CD8-positive, alpha-beta memory T cell (primary cell): ENCODE results near the gene RIPK1. TPM values are rescaled to one million over a fixed set of nuclear protein-coding genes. Genes with fewer than 3 reads are reported as not detected.
"Not testable (repeated sequence)": the region's sequence is repeated elsewhere in the genome, so short reads cannot be mapped to it uniquely, and the experiment has no call there.

Experiments used
- CTCF ChIA-PET: fragments of 350-600 bp; sonication (Branson Sonifier 250); formaldehyde crosslinking; loops from one replicate; lab custom pipeline; 2021; ENCODE audit warnings: antibody characterized with exemption; lab: Charles Lee
- POLR2A ChIA-PET: fragments of 350-600 bp; sonication (Branson Sonifier 250); formaldehyde crosslinking; loops from one replicate; lab custom pipeline; 2021; ENCODE audit warnings: antibody characterized with exemption; lab: Charles Lee
- DNase-seq, 5 donors: peaks; one replicate each; pipeline versions ENCODE4 v3.0.0 to v3.0.0-alpha.2; 2020 to 2022; ENCODE audit warnings: mixed read lengths in 1 of 5
- H3K27ac ChIP-seq: one replicate; pipeline ENCODE4 v1.7.0; 2013; ENCODE audit warnings: low read depth, mild to moderate bottlenecking, low read length, moderate library complexity
- H3K27me3 ChIP-seq: 2 replicates; pipeline ENCODE4 v1.7.0; 2013; ENCODE audit warnings: low read length, mild to moderate bottlenecking; ENCODE audit not compliant: insufficient read depth, poor library complexity, severe bottlenecking
- H3K36me3 ChIP-seq: 2 replicates; pipeline ENCODE4 v1.7.0; 2013; ENCODE audit warnings: mild to moderate bottlenecking, low read length, moderate library complexity; ENCODE audit not compliant: insufficient read depth
- H3K4me1 ChIP-seq: 2 replicates; pipeline ENCODE4 v1.7.0; 2013; ENCODE audit warnings: mild to moderate bottlenecking, low read length, moderate library complexity; ENCODE audit not compliant: insufficient read depth
- H3K4me3 ChIP-seq: 2 replicates; pipeline ENCODE4 v1.7.0; 2013; ENCODE audit warnings: mild to moderate bottlenecking, low read length
- H3K9me3 ChIP-seq: 2 replicates; pipeline ENCODE4 v1.7.0; 2013; ENCODE audit warnings: mild to moderate bottlenecking, low read length
- H3K27ac Mint-ChIP-seq, 8 donors: one replicate each; pipeline ENCODE4 v1.8.0; 2020 to 2021; ENCODE audit warnings: mixed read lengths in 8 of 8, mild to moderate bottlenecking in 6 of 8, inconsistent platforms in 3 of 8, moderate library complexity in 3 of 8
- H3K27me3 Mint-ChIP-seq, 2 donors: one replicate each; pipeline ENCODE4 v1.8.0; 2020 to 2021; ENCODE audit warnings: mixed read lengths in 2 of 2, mild to moderate bottlenecking in 1 of 2, moderate library complexity in 1 of 2
- H3K36me3 Mint-ChIP-seq, 3 donors: one replicate each; pipeline ENCODE4 v1.8.0; 2020 to 2021; ENCODE audit warnings: mixed read lengths in 3 of 3, inconsistent platforms in 1 of 3, mild to moderate bottlenecking in 1 of 3
- H3K4me1 Mint-ChIP-seq, 3 donors: one replicate each; pipeline ENCODE4 v1.8.0; 2020 to 2021; ENCODE audit warnings: mixed read lengths in 3 of 3, inconsistent platforms in 1 of 3, mild to moderate bottlenecking in 1 of 3
- H3K4me3 Mint-ChIP-seq, 7 donors: one replicate each; pipeline ENCODE4 v1.8.0; 2020 to 2021; ENCODE audit warnings: mixed read lengths in 7 of 7, mild to moderate bottlenecking in 6 of 7, moderate library complexity in 4 of 7, inconsistent platforms in 2 of 7
- H3K9me3 Mint-ChIP-seq, 5 donors: one replicate each; pipeline ENCODE4 v1.8.0; 2020 to 2022; ENCODE audit warnings: mixed read lengths in 5 of 5, mild to moderate bottlenecking in 3 of 5, moderate library complexity in 2 of 5, inconsistent platforms in 1 of 5
- polyA plus RNA-seq: library from polyadenylated mRNA; unstranded; fragments of 300-500 nt; fragmentation: Illumina TruSeq; gene quantifications from one replicate; pipeline ENCODE4 v1.2.3, GENCODE V29; 2021
- total RNA-seq, 2 experiments: library from RNA; stranded (reverse); gene quantifications; one replicate each; pipeline ENCODE4 v1.2.3, GENCODE V29; 2021

The RIPK1 gene
- total and polyA plus RNA-seq, 3 experiments from 2014 or later: 21.7 to 25.1 (median 22.1) TPM

DNA sequence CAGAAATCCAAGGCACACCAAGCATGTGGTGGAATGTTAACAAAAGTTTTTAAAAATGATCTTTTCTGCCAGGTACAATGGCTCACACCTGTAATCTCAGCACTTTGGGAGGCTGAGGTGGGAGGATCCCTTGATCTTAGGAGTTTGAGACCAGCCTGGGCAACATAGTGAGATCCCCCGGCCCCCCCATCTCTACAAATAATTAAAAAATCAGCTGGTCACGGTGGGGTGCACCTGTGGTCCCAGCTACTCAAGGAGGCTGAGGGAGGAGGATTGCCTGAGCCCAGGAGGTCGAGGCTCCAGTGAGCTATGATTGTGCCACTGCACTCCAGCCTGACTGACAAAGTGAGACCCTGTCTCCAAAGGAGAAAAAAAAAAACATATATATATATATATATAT lies 8.0 kb downstream of the RIPK1 start:
- Mint-ChIP-seq H3K36me3 (peaks cover 8 to 71% (median 20%) of the 10 kb centered on the region in 3 donors), H3K27ac (peak overlapping the region in 5 of 8 donors; percentile 63 to 96 (median 85)), H3K4me1 (peaks cover 59 to 73% (median 69%) of the 10 kb centered on the region in 3 donors), H3K9me3 (no peaks in the 10 kb centered on the region), H3K27me3 (no peaks in the 10 kb centered on the region), H3K4me3 (peak overlapping the region in 2 of 7 donors; percentile 31 to 77)
- no peak for DNase-seq
- Histone ChIP-seq H3K9me3 (no peaks in the 10 kb centered on the region), H3K27me3 (no peaks in the 10 kb centered on the region), H3K4me1 (peaks cover 20% of the 10 kb centered on the region), H3K36me3 (peaks cover 37% of the 10 kb centered on the region), H3K27ac (no peak overlapping the region), H3K4me3 (no peak overlapping the region)
- POLR2A ChIA-PET: interaction anchor here (1.1 to 1.8 kb wide), 2 partner anchors 9 to 12 kb away, joined by 4 to 7 read pairs; no protein-coding TSS in a partner anchor
- CTCF ChIA-PET: interaction anchor here (0.9 to 1.3 kb wide), 2 partner anchors 45 to 72 kb away, joined by 3 read pairs; no protein-coding TSS in a partner anchor

DNA sequence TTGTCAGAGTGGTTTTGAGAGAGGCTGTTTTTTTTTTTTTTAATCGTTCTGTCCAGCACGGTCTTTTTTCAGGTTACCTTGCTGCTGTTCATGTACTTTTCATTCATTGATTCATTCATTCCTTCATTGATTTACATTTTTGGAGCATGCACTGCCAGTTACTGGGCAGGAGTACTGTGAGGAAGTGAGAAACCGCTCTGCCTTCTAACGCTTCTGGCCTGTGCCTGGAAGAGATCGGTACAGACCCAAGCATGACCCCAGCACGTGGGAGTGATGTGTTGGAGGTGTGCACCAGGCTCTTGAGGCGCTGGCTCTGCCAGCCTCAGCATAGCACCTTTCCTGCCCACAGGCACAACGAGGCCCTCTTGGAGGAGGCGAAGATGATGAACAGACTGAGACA lies 9.1 kb downstream of the RIPK1 start:
- H3K27ac Mint-ChIP-seq: peak overlapping the region in 4 of 8 donors; percentile 15 to 79 (median 44)
- CTCF ChIA-PET: no interaction called here
- no peak for DNase-seq
- no peaks in the 10 kb centered on the region for H3K27me3 Mint-ChIP-seq
- H3K4me3 Mint-ChIP-seq: peak overlapping the region in 1 of 7 donors; percentile 38
- peaks cover 51 to 64% (median 59%) of the 10 kb centered on the region in 3 donors for H3K4me1 Mint-ChIP-seq
- POLR2A ChIA-PET: no interaction called here
- Histone ChIP-seq H3K9me3 (no peaks in the 10 kb centered on the region), H3K4me3 (no peak overlapping the region), H3K4me1 (peaks cover 20% of the 10 kb centered on the region), H3K27me3 (no peaks in the 10 kb centered on the region), H3K36me3 (peaks cover 38% of the 10 kb centered on the region), H3K27ac (no peak overlapping the region)
- peaks cover 8 to 75% (median 24%) of the 10 kb centered on the region in 3 donors for H3K36me3 Mint-ChIP-seq
- H3K9me3 Mint-ChIP-seq: no peaks in the 10 kb centered on the region

DNA sequence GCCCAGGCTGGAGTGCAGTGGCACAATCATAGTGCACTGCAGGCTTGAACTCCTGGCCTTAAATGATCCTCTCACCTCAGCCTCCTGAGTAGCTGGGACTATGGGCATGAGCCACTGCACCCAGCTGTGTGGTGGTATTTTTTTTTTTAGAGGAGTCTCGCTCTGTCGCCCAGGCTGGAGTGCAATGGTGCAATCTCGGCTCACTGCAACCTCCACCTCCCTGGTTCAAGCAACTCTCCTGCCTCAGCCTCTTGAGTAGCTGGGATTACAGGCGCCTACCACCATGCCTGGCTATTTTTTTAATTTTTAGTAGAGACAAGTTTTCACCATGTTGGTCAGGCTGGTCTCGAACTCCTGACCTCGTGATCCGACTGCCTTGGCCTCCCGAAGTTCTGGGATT lies 10.7 kb downstream of the RIPK1 start:
- CTCF ChIA-PET, H3K9me3 Mint-ChIP-seq, H3K4me3 Mint-ChIP-seq, POLR2A ChIA-PET, DNase-seq, H3K9me3 ChIP-seq, H3K27me3 ChIP-seq, H3K4me3 ChIP-seq, H3K27me3 Mint-ChIP-seq, H3K27ac ChIP-seq: not testable (repeated sequence)
- Histone ChIP-seq H3K36me3 (peaks cover 51% of the 10 kb centered on the region), H3K4me1 (peaks cover 16% of the 10 kb centered on the region)
- Mint-ChIP-seq H3K27ac (peak overlapping the region in 2 of 8 donors; percentile 36 to 43), H3K4me1 (peaks cover 47 to 58% (median 48%) of the 10 kb centered on the region in 3 donors), H3K36me3 (peaks cover 8 to 77% (median 35%) of the 10 kb centered on the region in 3 donors)

DNA sequence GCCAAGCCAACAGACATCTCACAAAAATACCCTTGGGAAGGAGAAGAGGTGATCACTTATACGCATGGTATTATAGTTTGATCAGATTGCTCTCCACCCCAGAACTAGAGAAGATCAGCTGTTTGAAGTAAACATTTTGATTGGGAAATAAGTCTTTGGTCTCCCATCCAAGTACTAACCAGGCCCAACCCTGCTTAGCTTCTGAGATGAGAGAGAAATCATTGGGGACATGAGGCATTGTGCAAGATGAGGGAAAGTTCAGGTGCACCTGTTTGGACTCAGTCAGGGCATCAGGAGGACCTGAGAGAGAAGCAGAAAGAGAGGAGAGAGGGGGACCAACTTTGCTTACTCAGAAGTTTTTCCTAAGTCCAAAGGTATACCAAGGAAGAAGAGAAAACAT lies 11.4 kb downstream of the RIPK1 start:
- Histone ChIP-seq H3K4me1 (peaks cover 16% of the 10 kb centered on the region), H3K9me3 (no peaks in the 10 kb centered on the region), H3K27me3 (no peaks in the 10 kb centered on the region), H3K4me3 (no peak overlapping the region), H3K36me3 (peaks cover 56% of the 10 kb centered on the region), H3K27ac (no peak overlapping the region)
- ChIA-PET POLR2A (no interaction called here), CTCF (no interaction called here)
- Mint-ChIP-seq H3K9me3 (no peaks in the 10 kb centered on the region), H3K36me3 (peaks cover 8 to 81% (median 38%) of the 10 kb centered on the region in 3 donors), H3K4me3 (no peak overlapping the region), H3K4me1 (peaks cover 43 to 56% (median 47%) of the 10 kb centered on the region in 3 donors), H3K27me3 (no peaks in the 10 kb centered on the region), H3K27ac (peak overlapping the region in 3 of 8 donors; percentile 17 to 82 (median 34))
- no peak for DNase-seq

GRCh38 chr6:3081960-3082359 lies 13.7 kb downstream of the RIPK1 start:
- Mint-ChIP-seq H3K4me3 (no peak overlapping the region), H3K27ac (no peak overlapping the region), H3K4me1 (peaks cover 28 to 45% (median 32%) of the 10 kb centered on the region in 3 donors), H3K36me3 (peaks cover 11 to 93% (median 45%) of the 10 kb centered on the region in 3 donors), H3K9me3 (no peaks in the 10 kb centered on the region), H3K27me3 (no peaks in the 10 kb centered on the region)
- ChIA-PET CTCF (interaction anchor here (0.7 kb wide), 1 partner anchor 326 kb away, joined by 5 read pairs; no protein-coding TSS in a partner anchor), POLR2A (interaction anchor here (0.7 kb wide), 1 partner anchor 80 kb away, joined by 11 read pairs; no protein-coding TSS in a partner anchor)
- H3K4me3 ChIP-seq: no peak overlapping the region
- no peaks in the 10 kb centered on the region for H3K27me3 ChIP-seq
- H3K27ac ChIP-seq: no peak overlapping the region
- no peaks in the 10 kb centered on the region for H3K4me1 ChIP-seq
- no peak for DNase-seq
- peaks cover 67% of the 10 kb centered on the region for H3K36me3 ChIP-seq
- no peaks in the 10 kb centered on the region for H3K9me3 ChIP-seq

GRCh38 chr6:3085074-3085473 lies 16.8 kb downstream of the RIPK1 start:
- ChIA-PET CTCF (interaction anchor here (1.2 kb wide), 1 partner anchor 41 kb away, joined by 3 read pairs; no protein-coding TSS in a partner anchor), POLR2A (no interaction called here)
- no peaks in the 10 kb centered on the region for H3K27me3 Mint-ChIP-seq
- Histone ChIP-seq H3K27ac (no peak overlapping the region), H3K4me1 (no peaks in the 10 kb centered on the region), H3K36me3 (peaks cover 49% of the 10 kb centered on the region), H3K4me3 (no peak overlapping the region), H3K9me3 (no peaks in the 10 kb centered on the region), H3K27me3 (no peaks in the 10 kb centered on the region)
- peaks cover 20 to 40% (median 28%) of the 10 kb centered on the region in 3 donors for H3K4me1 Mint-ChIP-seq
- no peak for DNase-seq
- H3K27ac Mint-ChIP-seq: peak overlapping the region in 1 of 8 donors; percentile 35
- no peak overlapping the region for H3K4me3 Mint-ChIP-seq
- H3K36me3 Mint-ChIP-seq: peaks cover 6 to 88% (median 46%) of the 10 kb centered on the region in 3 donors
- no peaks in the 10 kb centered on the region for H3K9me3 Mint-ChIP-seq

GRCh38 chr6:3086282-3086946 lies 18.1 kb downstream of the RIPK1 start:
- Histone ChIP-seq H3K36me3 (peaks cover 43% of the 10 kb centered on the region), H3K27me3 (no peaks in the 10 kb centered on the region), H3K27ac (no peak overlapping the region), H3K9me3 (no peaks in the 10 kb centered on the region), H3K4me3 (no peak overlapping the region), H3K4me1 (no peaks in the 10 kb centered on the region)
- CTCF ChIA-PET: interaction anchor here (1.2 kb wide), 2 partner anchors 40 to 935 kb away, joined by 3 read pairs; a partner anchor contains a TSS
- Mint-ChIP-seq H3K36me3 (peaks cover 10 to 82% (median 43%) of the 10 kb centered on the region in 3 donors), H3K4me1 (peaks cover 20 to 40% (median 26%) of the 10 kb centered on the region in 3 donors), H3K27ac (peak overlapping the region in 5 of 8 donors; percentile 12 to 63 (median 27)), H3K4me3 (no peak overlapping the region), H3K27me3 (no peaks in the 10 kb centered on the region), H3K9me3 (peaks cover 0 to 2% (median 0%) of the 10 kb centered on the region in 5 donors)
- DNase-seq: no peak
- POLR2A ChIA-PET: interaction anchor here (0.6 kb wide), 1 partner anchor 12 kb away, joined by 3 read pairs; no protein-coding TSS in a partner anchor

- ChIA-PET POLR2A (no interaction called here), CTCF (no interaction called here)
- peak overlapping the region in 6 of 8 donors; percentile 5 to 96 (median 51) for H3K27ac Mint-ChIP-seq
These were observed 20.2 kb downstream of the RIPK1 start for GRCh38 chr6:3088446-3088845.

More at GRCh38 chr6:3088446-3088845, 20.2 kb downstream of the RIPK1 start:
- Histone ChIP-seq H3K4me1 (no peaks in the 10 kb centered on the region), H3K9me3 (no peaks in the 10 kb centered on the region), H3K27ac (no peak overlapping the region), H3K36me3 (peaks cover 34% of the 10 kb centered on the region), H3K27me3 (no peaks in the 10 kb centered on the region), H3K4me3 (no peak overlapping the region)
- DNase-seq: no peak
- H3K9me3 Mint-ChIP-seq: peaks cover 0 to 2% (median 0%) of the 10 kb centered on the region in 5 donors
- peaks cover 10 to 63% (median 31%) of the 10 kb centered on the region in 3 donors for H3K36me3 Mint-ChIP-seq
- no peaks in the 10 kb centered on the region for H3K27me3 Mint-ChIP-seq
- peaks cover 20 to 36% (median 21%) of the 10 kb centered on the region in 3 donors for H3K4me1 Mint-ChIP-seq
- peak overlapping the region in 1 of 7 donors; percentile 21 for H3K4me3 Mint-ChIP-seq
